DOHH2 (cell line): ENCODE data around the gene CACNA2D2.

ENCODE experiments used
- CTCF ChIP-seq: fragments of 200-600 bp; sonication (generic); IDR thresholded peaks from one replicate; pipeline ENCODE4 v1.5.1; 2014; ENCODE audit warnings: antibody characterized with exemption, mild to moderate bottlenecking, low read depth, low read length; ENCODE audit not compliant: poor library complexity, severe bottlenecking
- EZH2phosphoT487 ChIP-seq: fragments of 200-600 bp; sonication (generic); IDR thresholded peaks from 2 replicates; pipeline ENCODE4 v1.6.1; 2017; ENCODE audit warnings: borderline replicate concordance, mild to moderate bottlenecking, antibody characterized with exemption, low read length, moderate library complexity, mixed read lengths

GRCh38 chr3:50381383-50381782, 122.1 kb downstream of the CACNA2D2 start:
- TF ChIP-seq CTCF (no peak), EZH2phosphoT487 (no peak)
